HG03565 (cell line): ENCODE results near the gene KLRG1.

Source experiments
- ATAC-seq: cut with Tn5 transposase; IDR thresholded peaks from one replicate; pipeline ENCODE4 v1.9.1; 2021; ENCODE audit warnings: mild to moderate bottlenecking, moderate library complexity; ENCODE audit not compliant: unreplicated experiment

KLRG1 gene

GRCh38 chr12:8985213-8985754 lies 4.1 kb upstream of the KLRG1 start:
- ATAC-seq = no peak

- ATAC-seq = no peak
Observed at GRCh38 chr12:8987163-8987562, 2.2 kb upstream of the KLRG1 start.

- ATAC-seq = no peak
Observed at GRCh38 chr12:8987685-8988084, 1.7 kb upstream of the KLRG1 start.

GRCh38 chr12:8991371-8992345 lies 2.3 kb downstream of the KLRG1 start:
- no peak for ATAC-seq

GRCh38 chr12:8993827-8994226 lies 4.5 kb downstream of the KLRG1 start:
- no peak for ATAC-seq

GRCh38 chr12:8995021-8995775 lies 5.9 kb downstream of the KLRG1 start:
- no peak for ATAC-seq

GRCh38 chr12:8996682-8997405 lies 7.5 kb downstream of the KLRG1 start:
- peak; percentile 93 for ATAC-seq

- ATAC-seq = no peak
Observed at GRCh38 chr12:9001233-9001632, 11.9 kb downstream of the KLRG1 start.

- ATAC-seq = no peak
Observed at GRCh38 chr12:9002335-9002734, 13.0 kb downstream of the KLRG1 start.

- ATAC-seq = no peak
Observed at GRCh38 chr12:9022592-9022991, 33.2 kb downstream of the KLRG1 start.

GRCh38 chr12:9024512-9024911 lies 35.2 kb downstream of the KLRG1 start:
- no peak for ATAC-seq

GRCh38 chr12:9027161-9028059 lies 38.1 kb downstream of the KLRG1 start:
- no peak for ATAC-seq

- ATAC-seq = no peak
Observed at GRCh38 chr12:9030776-9031175, 41.4 kb downstream of the KLRG1 start.

- ATAC-seq = no peak
Observed at GRCh38 chr12:9032202-9032964, 43.0 kb downstream of the KLRG1 start.

- ATAC-seq = no peak
Observed at GRCh38 chr12:9033265-9033887, 44.0 kb downstream of the KLRG1 start.

GRCh38 chr12:9034095-9034494 lies 44.7 kb downstream of the KLRG1 start:
- ATAC-seq = no peak

GRCh38 chr12:9036227-9036626 lies 46.9 kb downstream of the KLRG1 start:
- ATAC-seq = no peak

GRCh38 chr12:9037431-9037830 lies 48.1 kb downstream of the KLRG1 start:
- ATAC-seq = no peak
